Left lobe of liver (tissue), 2 donors: ENCODE results near the gene RPP25. TPM values are rescaled to one million over a fixed set of nuclear protein-coding genes. Genes with fewer than 3 reads are reported as not detected.
A peak's percentile ranks its signal among the peaks of the same experiment; 100 is the strongest.

Experiments used
- ATAC-seq: fragments of 200-7000 bp; cut with Tn5 transposase; one replicate; pipeline ENCODE4 v1.9.1; 2020; ENCODE audit warnings: mild to moderate bottlenecking, moderate library complexity
- DNase-seq: peaks from one replicate; pipeline ENCODE4 v3.0.0-alpha.2; 2020; ENCODE audit warnings: low spot score
- total RNA-seq: library from RNA; stranded (reverse); gene quantifications from one replicate; pipeline ENCODE4 v1.2.1, GENCODE V29; 2021
- donor health status: DM: no; HTN: no; CAD: no; lungs with moderate emphysema.
- donor health status: DM: no; HTN: yes; CAD: no.

The RPP25 gene
- 2.1 TPM for total RNA-seq

GRCh38 chr15:74956648-74957475, at the start of gene RPP25:
TSS of gene RPP25 (minus strand) at chr15:74956772. CDS start at chr15:74956583, 189 bp downstream.
- peak; percentile 80 for DNase-seq

GRCh38 chr15:75002398-75002797, 45.8 kb upstream of the RPP25 start:
- ATAC-seq (no peak), DNase-seq (no peak)

More at GRCh38 chr15:74956648-74957475, at the start of gene RPP25:
- ATAC-seq: peak; percentile 93

GRCh38 chr15:75001310-75001709, 44.7 kb upstream of the RPP25 start:
- ATAC-seq: no peak

GRCh38 chr15:74997543-74997942, 41.0 kb upstream of the RPP25 start:
- DNase-seq (no peak), ATAC-seq (no peak)

More at GRCh38 chr15:75001310-75001709, 44.7 kb upstream of the RPP25 start:
- DNase-seq: no peak

GRCh38 chr15:74997141-74997540, 40.6 kb upstream of the RPP25 start:
- DNase-seq: no peak
- no peak for ATAC-seq

GRCh38 chr15:74995779-74996765, 39.5 kb upstream of the RPP25 start:
- DNase-seq: no peak
- no peak for ATAC-seq

GRCh38 chr15:74995182-74995778, 38.7 kb upstream of the RPP25 start, which contains the start of gene SCAMP5:
TSS of gene SCAMP5 (plus strand) at chr15:74995563. CDS start at chr15:75011840, 16,277 bp downstream.
- ATAC-seq (peak; percentile 98), DNase-seq (peak; percentile 90)

- no peak for ATAC-seq
These were observed 38.1 kb upstream of the RPP25 start for GRCh38 chr15:74994685-74995084.

GRCh38 chr15:74994236-74994635, 37.7 kb upstream of the RPP25 start:
- DNase-seq (no peak), ATAC-seq (no peak)

More at GRCh38 chr15:74994685-74995084, 38.1 kb upstream of the RPP25 start:
- DNase-seq: no peak

- DNase-seq (no peak), ATAC-seq (no peak)
These were observed 36.0 kb upstream of the RPP25 start for GRCh38 chr15:74992619-74993018.

GRCh38 chr15:74989527-74989926, 33.0 kb upstream of the RPP25 start:
- DNase-seq: no peak
- ATAC-seq: no peak

GRCh38 chr15:74988007-74988800, 31.6 kb upstream of the RPP25 start:
- ATAC-seq: peak; percentile 69
- no peak for DNase-seq

- DNase-seq (no peak), ATAC-seq (no peak)
These were observed 27.2 kb upstream of the RPP25 start for GRCh38 chr15:74983725-74984231.

- no peak for ATAC-seq
- DNase-seq: no peak
These were observed 25.6 kb upstream of the RPP25 start for GRCh38 chr15:74982183-74982582.

- no peak for DNase-seq
- ATAC-seq: no peak
These were observed 21.9 kb upstream of the RPP25 start for GRCh38 chr15:74978503-74978902.

- no peak for ATAC-seq
- no peak for DNase-seq
These were observed 21.5 kb upstream of the RPP25 start for GRCh38 chr15:74978077-74978476.

GRCh38 chr15:74977599-74977998, 21.0 kb upstream of the RPP25 start:
- no peak for ATAC-seq
- no peak for DNase-seq

GRCh38 chr15:74976159-74976558, 19.6 kb upstream of the RPP25 start:
- no peak for ATAC-seq
- DNase-seq: no peak

- ATAC-seq: no peak
- no peak for DNase-seq
These were observed 11.1 kb upstream of the RPP25 start for GRCh38 chr15:74967670-74968069.

- peak; percentile 41 for ATAC-seq
- no peak for DNase-seq
These were observed 8.2 kb upstream of the RPP25 start for GRCh38 chr15:74964794-74965193.
